ENCODE data around the gene IRF2BP2. TPM values are rescaled to one million over a fixed set of nuclear protein-coding genes. Genes with fewer than 3 reads are reported as not detected.

IRF2BP2 gene
- total and polyA plus RNA-seq, 2 of the 13 experiments (the other 11 are each of a cell fraction or from before 2014, with no cell fraction given): 140 to 147 TPM

GRCh38 chr1:234599617-234600417 lies 10.2 kb downstream of the IRF2BP2 start (continued):
- TF ChIP-seq ZNF784 (CRISPR knock-in tag; IDR thresholded peaks at IDR 0.05; ENCODE audit: borderline replicate concordance) (no peak), FOXA3 (CRISPR knock-in tag; IDR thresholded peaks at IDR 0.05) (peak; percentile 57; the same call in 1 of the 2 replicates), GMEB2 (CRISPR knock-in tag; IDR thresholded peaks at IDR 0.05; ENCODE audit: low read depth) (0 out of 2 replicates have a peak, but pooled peaks have one; percentile 32), SP5 (CRISPR knock-in tag; IDR thresholded peaks at IDR 0.05; ENCODE audit: borderline replicate concordance, low read depth) (peak; percentile 61; the same call in 1 of the 2 replicates), ZFP36L1 (CRISPR knock-in tag; IDR thresholded peaks at IDR 0.05) (peak; percentile 95), ZBTB43 (CRISPR knock-in tag; conservative IDR thresholded peaks at IDR 0.05) (peak; percentile 93), GTF3A (CRISPR knock-in tag; conservative IDR thresholded peaks at IDR 0.05) (no peak), ARID2 (CRISPR knock-in tag; IDR thresholded peaks at IDR 0.05; ENCODE audit: borderline replicate concordance) (peak; percentile 93; the same call in 1 of the 2 replicates), ZNF724P (CRISPR knock-in tag; IDR thresholded peaks at IDR 0.05; ENCODE audit: borderline replicate concordance) (peak; percentile 86; the same call in 1 of the 2 replicates), BCL6 (CRISPR knock-in tag; IDR thresholded peaks at IDR 0.05) (peak; percentile 76), KMT2B (CRISPR knock-in tag; IDR thresholded peaks at IDR 0.05) (peak; percentile 71; the same call in 1 of the 2 replicates), DZIP1 (CRISPR knock-in tag; IDR thresholded peaks at IDR 0.05) (peak; percentile 87; the same call in 1 of the 2 replicates), CREBL2 (CRISPR knock-in tag; IDR thresholded peaks at IDR 0.05; ENCODE audit: borderline replicate concordance) (peak; percentile 72; the same call in 1 of the 2 replicates), LCORL (IDR thresholded peaks at IDR 0.05) (no peak), LCORL (CRISPR knock-in tag; IDR thresholded peaks at IDR 0.05) (peak; percentile 34; the same call in 1 of the 2 replicates), BRCA1 (CRISPR knock-in tag; IDR thresholded peaks at IDR 0.05) (peak; percentile 87; the same call in 1 of the 2 replicates), MXD4 (CRISPR knock-in tag; IDR thresholded peaks at IDR 0.05) (peak; percentile 79), E2F5 (CRISPR knock-in tag; conservative IDR thresholded peaks at IDR 0.05) (peak; percentile 27; the same call in 1 of the 2 replicates), MTERF4 (CRISPR knock-in tag; IDR thresholded peaks at IDR 0.05) (peak; percentile 88), ZNF556 (CRISPR knock-in tag; IDR thresholded peaks at IDR 0.05; ENCODE audit: borderline replicate concordance) (0 out of 2 replicates have a peak, but pooled peaks have one; percentile 22)

Data from HepG2 (cell line).